Tibial nerve (tissue), 4 donors: Measurements from ENCODE around the gene GRHPR. TPM values are rescaled to one million over a fixed set of nuclear protein-coding genes. Genes with fewer than 3 reads are reported as not detected.

Experiments
- DNase-seq, 2 donors: peaks; one replicate each; pipeline ENCODE4 v3.0.0-alpha.2; 2019; ENCODE audit warnings: low spot score in 2 of 2
- H3K27ac ChIP-seq, 4 donors: fragments of 200-600 bp; sonication (generic) in 3 of 4; one replicate each; pipeline ENCODE4 v1.5.1; 2017 to 2019; ENCODE audit warnings: mild to moderate bottlenecking in 1 of 4
- H3K27me3 ChIP-seq, 2 donors: fragments of 200-600 bp; sonication (generic) in 1 of 2; one replicate each; pipeline versions ENCODE4 v1.5.1 to v1.6.0; 2017 to 2019
- H3K36me3 ChIP-seq, 3 donors: fragments of 200-600 bp; sonication (generic); one replicate each; pipeline ENCODE4 v1.5.1; 2018 to 2019
- H3K4me1 ChIP-seq, 4 donors: fragments of 200-600 bp; sonication (generic) in 3 of 4; one replicate each; pipeline ENCODE4 v1.5.1; 2017 to 2019
- H3K4me3 ChIP-seq, 4 donors: fragments of 200-600 bp; sonication (generic) in 3 of 4; one replicate each; pipeline ENCODE4 v1.5.1; 2017 to 2019; ENCODE audit warnings: mild to moderate bottlenecking in 1 of 4, moderate library complexity in 1 of 4
- H3K9me3 ChIP-seq, 4 donors: fragments of 200-600 bp; sonication (generic) in 3 of 4; one replicate each; pipeline ENCODE4 v1.5.1; 2017 to 2019
- CTCF ChIP-seq, 5 experiments: fragments of 200-600 bp in 3 of 5; fragments of 450-650 bp in 2 of 5; sonication (generic) in 3 of 5; IDR thresholded peaks; one replicate each; pipeline ENCODE4 v1.5.1; 2016 to 2019; ENCODE audit warnings: antibody characterized with exemption in 5 of 5, mild to moderate bottlenecking in 3 of 5, moderate library complexity in 2 of 5
- EP300 ChIP-seq, 2 donors: sonication (generic); formaldehyde crosslinking; IDR thresholded peaks; one replicate each; pipeline ENCODE4 v1.6.1; 2017; ENCODE audit warnings: antibody characterized with exemption in 2 of 2, mild to moderate bottlenecking in 1 of 2
- POLR2A ChIP-seq, 2 donors: fragments of 450-650 bp; IDR thresholded peaks; one replicate each; pipeline ENCODE4 v1.6.1; 2017; ENCODE audit warnings: antibody characterized with exemption in 2 of 2, mild to moderate bottlenecking in 2 of 2, moderate library complexity in 2 of 2
- WGBS, 2 donors: methylation state at CpG; one replicate each; pipeline ENCODE4 v1.1.5; 2018; 5-methylcytosine and 5-hydroxymethylcytosine counted together
- total RNA-seq, 4 donors: library from RNA; depleted of rRNA; stranded (reverse); fragments of >200 nt; gene quantifications; one replicate each; pipeline ENCODE4 v1.1.0, GENCODE V29; 2016

GRHPR gene
- total RNA-seq, 4 donors from 2014 or later, result 175 to 250 (median 200) TPM

- no peak for DNase-seq
- Histone ChIP-seq H3K27me3 (no peaks in the 10 kb centered on the region), H3K9me3 (no peaks in the 10 kb centered on the region), H3K36me3 (no peaks in the 10 kb centered on the region), H3K4me1 (no peaks in the 10 kb centered on the region), H3K4me3 (no peak overlapping the region), H3K27ac (no peak overlapping the region)
- WGBS, 2 donors, result 83 to 85% methylated on average over 7 of the region's 7 CpGs
- TF ChIP-seq CTCF (IDR thresholded peaks at IDR 0.05) (no peak), POLR2A (IDR thresholded peaks at IDR 0.05) (no peak), EP300 (IDR thresholded peaks at IDR 0.05) (no peak)
Measured at GRCh38 chr9:37398464-37399025, 24.0 kb upstream of the GRHPR start.

GRCh38 chr9:37399336-37399735, 23.2 kb upstream of the GRHPR start:
- H3K9me3 ChIP-seq, result no peaks in the 10 kb centered on the region
- TF ChIP-seq EP300 (IDR thresholded peaks at IDR 0.05), result no peak
- TF ChIP-seq POLR2A (IDR thresholded peaks at IDR 0.05), result no peak
- TF ChIP-seq CTCF (IDR thresholded peaks at IDR 0.05), result no peak
- WGBS, 2 donors, result 58% methylated on average over 2 of the region's 2 CpGs
- no peaks in the 10 kb centered on the region for H3K4me1 ChIP-seq
- H3K4me3 ChIP-seq, result no peak overlapping the region
- DNase-seq, result no peak
- H3K27ac ChIP-seq, result no peak overlapping the region
- no peaks in the 10 kb centered on the region for H3K36me3 ChIP-seq
- H3K27me3 ChIP-seq, result no peaks in the 10 kb centered on the region

GRCh38 chr9:37404590-37404989, 17.9 kb upstream of the GRHPR start:
- H3K27me3 ChIP-seq, result no peaks in the 10 kb centered on the region
- 88 to 89% methylated on average over 9 of the region's 9 CpGs for WGBS, 2 donors

GRCh38 chr9:37405350-37405749, 17.1 kb upstream of the GRHPR start:
- Histone ChIP-seq H3K36me3 (no peaks in the 10 kb centered on the region), H3K9me3 (no peaks in the 10 kb centered on the region), H3K4me3 (no peak overlapping the region), H3K4me1 (no peaks in the 10 kb centered on the region), H3K27ac (no peak overlapping the region), H3K27me3 (no peaks in the 10 kb centered on the region)
- TF ChIP-seq CTCF (IDR thresholded peaks at IDR 0.05) (no peak), EP300 (IDR thresholded peaks at IDR 0.05) (no peak), POLR2A (IDR thresholded peaks at IDR 0.05) (no peak)
- DNase-seq, result no peak
- WGBS, 2 donors, result 46 to 47% methylated on average over 3 of the region's 3 CpGs

More at GRCh38 chr9:37404590-37404989, 17.9 kb upstream of the GRHPR start:
- no peak for DNase-seq
- H3K9me3 ChIP-seq, result no peaks in the 10 kb centered on the region
- no peaks in the 10 kb centered on the region for H3K4me1 ChIP-seq
- H3K4me3 ChIP-seq, result no peak overlapping the region
- TF ChIP-seq EP300 (IDR thresholded peaks at IDR 0.05) (no peak), POLR2A (IDR thresholded peaks at IDR 0.05) (no peak), CTCF (IDR thresholded peaks at IDR 0.05) (no peak)
- no peaks in the 10 kb centered on the region for H3K36me3 ChIP-seq
- H3K27ac ChIP-seq, result no peak overlapping the region

GRCh38 chr9:37405764-37406380, 16.6 kb upstream of the GRHPR start:
- DNase-seq, result no peak
- Histone ChIP-seq H3K4me1 (no peaks in the 10 kb centered on the region), H3K36me3 (no peaks in the 10 kb centered on the region), H3K9me3 (no peaks in the 10 kb centered on the region), H3K27me3 (no peaks in the 10 kb centered on the region), H3K4me3 (no peak overlapping the region), H3K27ac (no peak overlapping the region)
- TF ChIP-seq EP300 (IDR thresholded peaks at IDR 0.05) (no peak), POLR2A (IDR thresholded peaks at IDR 0.05) (no peak), CTCF (IDR thresholded peaks at IDR 0.05) (no peak)
- 84 to 86% methylated on average over 10 of the region's 10 CpGs for WGBS, 2 donors
